DOHH2 (cell line): ENCODE data around the gene CHRDL1.

ENCODE experiments used
- EZH2phosphoT487 ChIP-seq: fragments of 200-600 bp; sonication (generic); IDR thresholded peaks from 2 replicates; pipeline ENCODE4 v1.6.1; 2017; ENCODE audit warnings: borderline replicate concordance, mild to moderate bottlenecking, antibody characterized with exemption, low read length, moderate library complexity, mixed read lengths
- TF ChIP-seq, protein P1 (sequence below): fragments of 200-600 bp; sonication (generic); IDR thresholded peaks from one replicate; pipeline ENCODE4 v1.5.1; 2014; ENCODE audit warnings: antibody characterized with exemption, mild to moderate bottlenecking, low read depth, low read length; ENCODE audit not compliant: poor library complexity, severe bottlenecking

DNA sequence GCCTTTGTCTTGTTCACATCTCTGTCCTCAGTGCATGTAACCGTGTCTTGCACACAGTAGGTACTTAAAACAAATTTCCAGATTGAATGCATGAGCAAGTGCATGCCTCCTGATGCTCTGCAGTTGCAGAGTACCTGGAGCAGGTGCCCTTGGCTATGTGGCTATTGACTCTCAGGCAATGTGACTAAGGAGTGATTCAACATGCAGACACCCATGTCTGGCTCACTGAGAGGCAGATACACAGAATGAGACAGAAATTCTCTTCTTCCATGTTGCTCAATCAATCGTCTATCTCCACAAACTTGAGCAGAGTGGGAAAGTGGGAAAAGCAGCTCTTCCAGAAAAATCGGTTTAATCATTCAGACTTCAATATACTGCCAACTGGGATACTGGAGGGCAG is 111.0 kb downstream of the CHRDL1 start:
- TF ChIP-seq, protein P1, sequence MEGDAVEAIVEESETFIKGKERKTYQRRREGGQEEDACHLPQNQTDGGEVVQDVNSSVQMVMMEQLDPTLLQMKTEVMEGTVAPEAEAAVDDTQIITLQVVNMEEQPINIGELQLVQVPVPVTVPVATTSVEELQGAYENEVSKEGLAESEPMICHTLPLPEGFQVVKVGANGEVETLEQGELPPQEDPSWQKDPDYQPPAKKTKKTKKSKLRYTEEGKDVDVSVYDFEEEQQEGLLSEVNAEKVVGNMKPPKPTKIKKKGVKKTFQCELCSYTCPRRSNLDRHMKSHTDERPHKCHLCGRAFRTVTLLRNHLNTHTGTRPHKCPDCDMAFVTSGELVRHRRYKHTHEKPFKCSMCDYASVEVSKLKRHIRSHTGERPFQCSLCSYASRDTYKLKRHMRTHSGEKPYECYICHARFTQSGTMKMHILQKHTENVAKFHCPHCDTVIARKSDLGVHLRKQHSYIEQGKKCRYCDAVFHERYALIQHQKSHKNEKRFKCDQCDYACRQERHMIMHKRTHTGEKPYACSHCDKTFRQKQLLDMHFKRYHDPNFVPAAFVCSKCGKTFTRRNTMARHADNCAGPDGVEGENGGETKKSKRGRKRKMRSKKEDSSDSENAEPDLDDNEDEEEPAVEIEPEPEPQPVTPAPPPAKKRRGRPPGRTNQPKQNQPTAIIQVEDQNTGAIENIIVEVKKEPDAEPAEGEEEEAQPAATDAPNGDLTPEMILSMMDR: no peak
- TF ChIP-seq EZH2phosphoT487: no peak
